IPS-NIHi7 (cell line): ENCODE measurements around the gene HK3.
A peak's percentile ranks its signal among the peaks of the same experiment; 100 is the strongest.
"Not testable (repeated sequence)": the region's sequence is repeated elsewhere in the genome, so short reads cannot be mapped to it uniquely, and the experiment has no call there.

Source experiments
- DNase-seq: peaks from one replicate; pipeline ENCODE4 v3.0.0; 2012; ENCODE audit warnings: mixed read lengths; ENCODE audit errors: extremely low spot score

Gene HK3

DNA sequence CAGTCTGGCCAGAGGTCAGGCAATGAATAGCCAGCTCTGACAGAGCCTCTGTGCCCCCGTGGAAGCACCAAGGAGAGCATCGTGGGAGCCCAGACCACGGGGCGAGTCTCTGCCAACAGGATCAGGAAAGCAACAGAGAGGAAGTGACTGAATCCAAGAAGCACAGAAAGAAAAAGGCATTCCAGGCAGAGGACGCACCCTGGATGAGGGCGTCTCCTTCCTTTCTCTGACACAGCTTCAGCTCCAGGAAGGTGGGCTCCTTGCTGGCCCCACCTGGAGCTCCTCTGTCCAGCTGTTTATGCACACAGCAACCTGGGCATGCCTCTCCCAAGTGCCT, 16.6 kb downstream of the HK3 start:
- DNase-seq, result no peak

DNA sequence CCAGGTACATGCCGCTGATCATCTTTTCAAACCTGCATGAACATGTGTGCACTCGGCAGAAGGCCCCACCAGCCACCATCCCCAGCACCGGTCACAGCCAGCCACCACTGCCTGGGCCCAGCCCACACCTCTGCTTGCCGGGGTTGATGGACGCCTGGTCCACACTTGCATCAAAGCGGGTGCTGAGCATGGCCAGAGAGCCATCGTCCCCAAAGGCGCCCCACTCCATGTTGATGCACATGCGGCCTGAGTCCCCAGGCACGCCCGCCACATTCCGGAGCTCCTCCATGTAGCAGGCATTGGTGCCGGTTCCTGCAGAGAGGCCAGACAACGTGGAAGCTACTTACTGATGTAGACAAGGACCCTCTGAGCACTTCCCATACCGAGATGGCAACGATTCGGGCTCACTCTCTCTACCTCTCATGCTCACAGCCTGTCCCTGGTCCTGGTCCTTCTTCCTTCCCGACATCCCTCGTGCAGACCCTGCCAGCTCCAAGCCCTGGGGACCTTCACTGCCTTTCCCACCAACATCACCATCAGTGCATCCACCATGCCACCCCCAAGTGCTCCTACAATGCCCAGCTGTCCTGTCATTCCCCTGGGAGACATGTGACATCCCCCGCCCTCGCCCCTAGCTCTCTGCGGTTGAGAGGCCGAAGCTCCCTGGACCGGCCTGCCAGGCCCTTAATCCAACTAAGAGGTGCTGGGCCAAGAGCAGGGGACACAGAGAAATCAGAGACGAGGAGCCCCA, 17.2 kb downstream of the HK3 start:
- DNase-seq, result no peak

DNA sequence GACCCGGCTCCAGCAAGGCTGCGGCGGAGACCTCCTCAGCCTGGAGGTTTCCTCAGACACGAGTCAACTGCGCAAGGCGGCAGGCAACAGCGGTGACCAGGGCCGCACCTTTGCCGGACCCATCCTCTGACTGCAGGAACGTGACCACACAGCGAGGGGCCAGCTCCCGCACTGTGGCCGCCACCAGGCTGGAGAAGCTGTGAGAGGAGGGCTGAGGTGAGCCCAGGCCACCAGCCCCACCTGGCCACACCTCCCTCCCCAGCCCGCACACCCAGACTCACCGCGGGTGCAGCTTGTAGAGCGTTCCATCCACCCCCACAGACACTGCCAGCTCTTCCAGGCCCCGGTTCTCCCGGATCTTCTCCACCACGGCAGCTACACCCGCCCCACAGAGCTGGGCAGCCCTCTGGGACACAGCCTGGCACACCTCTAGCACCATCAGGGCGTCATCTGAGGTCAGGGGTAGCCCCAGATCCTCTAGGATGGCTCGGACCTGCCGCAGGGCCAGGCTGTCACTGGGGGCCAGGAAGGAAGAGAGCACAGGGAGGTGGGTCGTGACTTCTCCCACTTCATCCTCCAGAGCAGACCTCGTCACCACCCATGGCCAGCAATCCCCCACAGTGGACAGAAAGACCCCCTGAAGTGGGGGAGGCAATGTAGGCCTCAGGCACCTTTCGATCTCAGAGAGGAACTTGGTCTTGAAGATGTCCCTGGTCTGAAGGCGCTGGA, 18.0 kb downstream of the HK3 start:
- no peak for DNase-seq

- DNase-seq, result no peak
Measured at GRCh38 chr5:176880366-176881020, 18.7 kb downstream of the HK3 start.

DNA sequence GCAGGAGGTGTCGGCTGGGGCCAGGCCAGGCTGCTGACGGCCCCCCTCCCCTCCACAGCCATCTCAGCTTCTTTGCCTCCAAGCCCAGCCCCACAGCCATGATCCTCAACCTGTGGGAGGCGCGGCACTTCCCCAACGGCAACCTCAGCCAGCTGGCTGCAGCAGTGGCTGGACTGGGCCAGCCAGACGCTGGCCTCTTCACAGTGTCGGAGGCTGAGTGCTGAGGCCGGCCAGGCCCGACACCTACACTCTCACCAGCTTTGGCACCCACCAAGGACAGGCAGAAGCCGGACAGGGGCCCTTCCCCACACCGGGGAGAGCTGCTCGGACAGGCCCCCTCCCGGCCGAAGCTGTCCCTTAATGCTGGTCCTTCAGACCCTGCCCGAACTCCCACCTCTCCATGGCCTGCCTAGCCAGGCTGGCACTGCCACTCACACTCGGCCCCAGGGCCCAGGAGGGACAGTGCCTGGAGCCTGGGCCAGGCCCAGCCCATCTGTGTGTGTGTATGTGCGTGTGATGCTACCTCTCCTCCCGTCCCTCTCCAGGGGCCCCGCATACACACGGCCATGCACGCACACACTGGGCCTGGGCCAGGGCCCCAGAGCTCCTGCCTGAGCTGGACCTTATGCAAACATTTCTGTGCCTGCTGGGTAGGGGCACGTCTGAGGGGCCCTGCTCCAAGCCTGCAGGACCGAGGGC, 19.3 kb downstream of the HK3 start:
- DNase-seq, result no peak

DNA sequence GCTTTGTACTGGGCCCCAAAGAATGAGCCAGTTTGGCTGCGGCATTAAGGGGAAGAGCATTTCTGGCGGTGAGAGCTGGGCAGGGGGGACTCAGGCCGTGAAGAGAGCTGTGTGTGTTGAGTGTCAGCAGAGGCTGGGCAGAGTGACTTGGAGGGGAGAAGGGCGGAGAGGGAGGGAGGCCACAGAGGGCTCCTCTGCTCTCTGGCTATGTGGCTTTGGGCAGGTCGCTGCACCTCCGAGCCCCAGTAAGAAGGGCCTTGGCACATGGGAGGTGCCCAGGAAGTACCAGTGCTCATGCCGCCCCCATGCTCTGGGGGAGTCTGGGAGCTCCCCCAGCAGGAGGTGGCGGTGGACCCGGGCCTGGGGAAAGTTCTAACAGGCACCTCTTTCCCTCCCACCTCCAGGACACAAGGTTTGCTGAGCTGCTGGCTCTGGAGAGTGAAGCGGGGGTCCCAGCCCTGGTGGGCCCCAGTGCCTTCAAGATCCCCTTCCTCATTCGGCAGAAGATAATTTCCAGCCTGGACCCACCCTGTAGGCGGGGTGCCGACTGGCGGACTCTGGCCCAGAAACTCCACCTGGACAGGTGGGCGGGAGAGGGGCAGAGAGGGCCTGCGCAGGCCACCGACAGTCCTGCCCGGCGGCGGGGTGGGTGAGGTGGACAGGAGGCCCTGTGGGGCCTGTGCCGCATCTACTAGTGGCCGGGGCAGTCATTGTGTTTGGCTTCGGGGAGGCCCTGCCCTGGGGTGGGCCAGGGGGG, 20.1 kb downstream of the HK3 start:
- DNase-seq, result no peak

- DNase-seq, result no peak
Measured at GRCh38 chr5:176878463-176878862, 20.7 kb downstream of the HK3 start.

DNA sequence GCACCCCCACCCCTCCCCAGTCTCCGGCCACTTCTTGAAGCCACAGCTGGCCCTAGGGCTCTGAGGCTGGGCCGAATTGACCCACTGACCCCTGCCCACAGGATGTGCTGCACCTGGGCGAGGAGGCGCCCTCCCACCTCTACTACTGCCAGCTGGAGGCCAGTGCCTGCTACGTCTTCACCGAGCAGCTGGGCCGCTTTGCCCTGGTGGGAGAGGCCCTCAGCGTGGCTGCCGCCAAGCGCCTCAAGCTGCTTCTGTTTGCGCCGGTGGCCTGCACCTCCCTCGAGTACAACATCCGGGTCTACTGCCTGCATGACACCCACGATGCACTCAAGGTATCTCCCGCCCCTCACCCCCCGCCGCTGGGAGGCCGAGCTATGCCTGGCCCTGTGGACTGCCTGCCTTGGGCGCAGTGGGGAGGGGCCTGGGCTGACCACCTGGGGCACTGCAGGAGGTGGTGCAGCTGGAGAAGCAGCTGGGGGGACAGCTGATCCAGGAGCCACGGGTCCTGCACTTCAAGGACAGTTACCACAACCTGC, 21.3 kb downstream of the HK3 start:
- no peak for DNase-seq

GRCh38 chr5:176876506-176877431, 22.4 kb downstream of the HK3 start:
- no peak for DNase-seq

DNA sequence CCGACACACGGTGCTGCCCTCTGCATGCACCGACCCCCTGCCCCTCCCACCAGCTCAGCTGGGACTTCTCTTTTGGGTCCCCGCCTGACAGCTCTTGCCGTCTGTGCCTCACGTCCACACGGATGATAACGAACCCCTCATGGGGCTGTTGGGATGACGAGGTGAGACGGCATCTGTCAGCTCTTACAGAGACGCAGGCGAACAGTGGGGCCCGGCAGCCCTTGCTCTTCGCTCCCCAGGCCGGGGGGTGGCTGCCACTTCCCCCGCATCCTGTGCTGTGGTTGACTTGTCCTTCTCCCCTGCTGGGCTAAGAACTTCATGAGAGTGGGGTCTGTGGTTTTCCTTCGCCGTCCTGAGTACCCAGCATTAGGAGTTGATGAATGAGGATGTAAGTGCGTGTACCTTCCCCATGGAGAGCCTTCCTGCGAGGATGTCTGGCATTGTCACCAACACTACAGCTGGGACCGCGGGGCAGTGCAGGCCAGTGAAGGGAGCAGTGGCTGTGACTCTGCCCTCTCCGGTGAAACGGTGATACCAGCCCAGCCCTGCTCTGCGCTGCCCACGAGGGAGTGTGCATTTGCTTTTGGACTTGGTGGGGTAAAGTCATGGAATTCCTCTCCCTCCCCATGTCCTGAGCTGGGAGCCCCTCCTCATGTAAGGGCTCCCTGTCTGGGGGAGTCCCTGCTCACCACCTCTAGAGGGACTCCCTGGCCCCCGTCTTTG, 23.2 kb downstream of the HK3 start:
- DNase-seq, result no peak

DNA sequence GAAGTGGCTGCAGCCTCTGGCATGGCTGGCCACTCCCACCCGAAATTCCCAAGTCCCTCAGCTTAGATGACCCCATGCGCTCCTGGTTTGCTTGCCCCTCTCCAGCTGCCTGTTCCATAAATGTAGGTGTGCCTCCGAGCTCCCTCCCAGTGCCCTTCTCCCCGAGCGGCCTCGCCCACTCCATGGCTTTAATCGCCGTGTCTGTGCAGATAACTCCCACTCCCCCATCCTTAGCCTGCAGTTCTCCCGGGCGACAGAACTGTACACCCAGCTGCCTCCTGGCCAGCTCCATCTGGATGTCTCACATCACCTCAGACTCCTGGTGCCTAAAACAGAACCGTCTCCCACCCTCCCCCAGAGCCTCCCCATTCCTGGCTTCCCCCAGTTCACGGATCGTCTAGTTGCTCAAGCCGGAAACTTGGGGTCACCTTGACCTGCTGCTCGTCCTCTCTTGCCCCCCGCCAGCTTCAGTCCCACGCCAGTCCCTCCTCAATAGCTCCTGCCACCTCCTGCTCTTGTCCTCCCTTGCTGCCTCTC, 24.1 kb downstream of the HK3 start:
- DNase-seq, result no peak

GRCh38 chr5:176874198-176874780, 24.9 kb downstream of the HK3 start:
- no peak for DNase-seq

DNA sequence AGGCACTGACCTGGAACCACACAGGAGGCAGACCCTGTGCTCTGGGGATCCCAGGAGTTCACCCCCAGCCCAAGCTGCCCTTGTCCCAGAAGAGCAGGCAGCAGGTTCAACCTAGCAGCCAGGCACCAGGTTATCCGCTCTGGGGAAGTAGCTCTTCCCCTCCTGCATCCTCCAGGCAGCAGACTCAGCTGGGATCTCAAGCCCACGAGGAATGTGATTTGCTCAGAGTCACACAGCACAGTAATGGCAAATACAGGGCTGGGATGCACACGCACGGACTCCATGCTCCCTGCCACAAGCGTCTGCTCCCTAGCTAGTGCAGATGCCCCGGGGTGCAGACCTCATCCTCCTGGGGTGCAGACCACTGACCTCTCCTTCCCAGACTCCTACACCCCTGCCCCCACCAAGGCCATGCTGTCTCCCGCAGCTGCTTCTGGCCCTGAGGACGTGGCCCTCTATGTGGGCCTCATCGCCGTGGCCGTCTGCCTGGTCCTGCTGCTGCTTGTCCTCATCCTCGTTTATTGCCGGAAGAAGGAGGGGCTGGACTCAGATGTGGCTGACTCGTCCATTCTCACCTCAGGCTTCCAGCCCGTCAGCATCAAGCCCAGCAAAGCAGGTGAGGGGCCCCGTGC, 25.5 kb downstream of the HK3 start:
- DNase-seq, result no peak

DNA sequence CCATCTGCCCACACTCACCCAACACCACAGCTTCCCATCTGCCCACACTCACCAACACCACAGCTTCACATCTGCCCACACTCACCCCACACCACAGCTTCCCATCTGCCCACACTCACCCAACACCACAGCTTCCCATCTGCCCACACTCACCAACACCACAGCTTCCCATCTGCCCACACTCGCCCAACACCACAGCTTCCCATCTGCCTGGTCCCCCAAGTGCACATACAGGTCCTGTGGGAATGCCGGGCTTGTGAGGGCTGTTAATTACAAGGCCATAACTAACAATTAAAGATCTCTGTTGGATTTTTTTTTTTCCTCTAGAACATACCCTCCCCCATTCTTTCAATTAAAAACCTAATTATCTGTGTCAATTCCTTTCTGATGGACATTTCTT, 26.1 kb downstream of the HK3 start:
- DNase-seq, result not testable (repeated sequence)

GRCh38 chr5:176872586-176872985, 26.6 kb downstream of the HK3 start:
- not testable (repeated sequence) for DNase-seq

DNA sequence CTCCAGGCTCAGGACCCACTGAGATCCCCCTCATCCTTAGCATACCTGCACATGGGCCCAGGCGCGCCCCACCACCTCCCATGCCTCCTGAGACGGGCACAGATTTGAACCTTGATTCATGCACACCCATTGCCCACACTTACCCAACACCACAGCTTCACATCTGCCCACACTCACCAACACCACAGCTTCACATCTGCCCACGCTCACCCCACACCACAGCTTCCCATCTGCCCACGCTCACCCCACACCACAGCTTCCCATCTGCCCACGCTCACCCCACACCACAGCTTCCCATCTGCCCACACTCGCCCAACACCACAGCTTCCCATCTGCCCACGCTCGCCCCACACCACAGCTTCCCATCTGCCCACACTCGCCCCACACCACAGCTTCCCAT, 28.5 kb downstream of the HK3 start:
- DNase-seq, result not testable (repeated sequence)

- peak; percentile 92 for DNase-seq
Measured at GRCh38 chr5:176870110-176870591, 29.0 kb downstream of the HK3 start.

DNA sequence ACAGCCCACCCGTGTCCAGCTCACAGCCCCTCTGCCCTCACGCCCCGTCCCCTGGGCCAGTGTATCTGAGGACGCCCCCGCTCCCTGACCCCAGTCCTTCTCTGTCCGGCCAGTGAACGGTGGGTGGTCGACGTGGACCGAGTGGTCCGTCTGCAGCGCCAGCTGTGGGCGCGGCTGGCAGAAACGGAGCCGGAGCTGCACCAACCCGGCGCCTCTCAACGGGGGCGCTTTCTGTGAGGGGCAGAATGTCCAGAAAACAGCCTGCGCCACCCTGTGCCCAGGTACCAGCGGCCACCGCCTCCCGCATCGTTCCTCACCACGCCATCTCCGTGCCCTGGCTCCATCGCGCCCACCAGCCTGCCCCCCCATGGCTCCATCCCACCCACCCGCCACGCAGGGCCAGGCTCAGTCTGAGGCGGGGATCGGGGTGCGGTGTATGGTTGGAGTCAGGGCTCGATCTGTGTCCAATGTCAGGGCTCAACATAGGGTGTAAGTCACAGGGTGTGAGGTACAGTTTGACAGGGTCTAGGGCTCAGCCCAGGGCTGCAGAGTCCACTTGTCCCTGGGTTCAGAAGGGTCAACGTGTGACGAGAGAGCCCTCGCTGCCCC, 29.5 kb downstream of the HK3 start:
- no peak for DNase-seq
